ENCODE results near the gene THRA.
"Not testable (repeated sequence)": the region's sequence is repeated elsewhere in the genome, so short reads cannot be mapped to it uniquely, and the experiment has no call there.

The THRA gene

DNA sequence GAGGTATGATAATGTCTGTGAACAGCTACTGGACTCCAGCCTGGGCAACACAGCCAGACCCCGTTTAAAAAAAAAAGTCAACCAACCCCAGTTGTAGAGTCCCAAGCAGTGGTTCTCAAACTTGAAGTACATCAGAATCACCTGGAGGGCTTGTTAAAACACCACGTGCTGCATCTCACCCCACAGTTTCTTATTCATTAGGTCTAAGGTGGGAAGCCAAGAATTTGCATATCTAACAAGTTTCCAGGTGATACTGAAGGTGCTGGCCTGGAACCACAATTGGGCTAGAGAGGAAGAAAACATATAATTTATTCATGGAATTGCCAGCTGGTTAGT lies 52.3 kb downstream of the THRA start:
- Mint-ChIP-seq H3K27me3 (peaks cover 2% of the 10 kb centered on the region), H3K4me3 (no peak overlapping the region), H3K9me3 (no peaks in the 10 kb centered on the region), H3K27ac (no peak overlapping the region), H3K4me1 (peaks cover 42% of the 10 kb centered on the region), H3K36me3 (ENCODE audit: low read depth) (no peaks in the 10 kb centered on the region)
- no peak for DNase-seq
- ATAC-seq = no peak

- Mint-ChIP-seq H3K4me3 (peak within 1 kb of the TSS; percentile 89), H3K27me3 (no peaks in the 10 kb centered on the region), H3K36me3 (ENCODE audit: low read depth) (peaks cover 22% of the 10 kb centered on the region), H3K9me3 (no peaks in the 10 kb centered on the region), H3K27ac (peak within 1 kb of the TSS; percentile 79), H3K4me1 (peaks cover 29% of the 10 kb centered on the region)
- peak; percentile 51 for ATAC-seq
- DNase-seq = peak; percentile 89
Observed at GRCh38 chr17:40121181-40122135, 58.7 kb downstream of the THRA start, which contains the start of gene MSL1. Gene MSL1 (plus strand): TSS chr17:40121971. CDS start chr17:40122613, 642 bp downstream.

DNA sequence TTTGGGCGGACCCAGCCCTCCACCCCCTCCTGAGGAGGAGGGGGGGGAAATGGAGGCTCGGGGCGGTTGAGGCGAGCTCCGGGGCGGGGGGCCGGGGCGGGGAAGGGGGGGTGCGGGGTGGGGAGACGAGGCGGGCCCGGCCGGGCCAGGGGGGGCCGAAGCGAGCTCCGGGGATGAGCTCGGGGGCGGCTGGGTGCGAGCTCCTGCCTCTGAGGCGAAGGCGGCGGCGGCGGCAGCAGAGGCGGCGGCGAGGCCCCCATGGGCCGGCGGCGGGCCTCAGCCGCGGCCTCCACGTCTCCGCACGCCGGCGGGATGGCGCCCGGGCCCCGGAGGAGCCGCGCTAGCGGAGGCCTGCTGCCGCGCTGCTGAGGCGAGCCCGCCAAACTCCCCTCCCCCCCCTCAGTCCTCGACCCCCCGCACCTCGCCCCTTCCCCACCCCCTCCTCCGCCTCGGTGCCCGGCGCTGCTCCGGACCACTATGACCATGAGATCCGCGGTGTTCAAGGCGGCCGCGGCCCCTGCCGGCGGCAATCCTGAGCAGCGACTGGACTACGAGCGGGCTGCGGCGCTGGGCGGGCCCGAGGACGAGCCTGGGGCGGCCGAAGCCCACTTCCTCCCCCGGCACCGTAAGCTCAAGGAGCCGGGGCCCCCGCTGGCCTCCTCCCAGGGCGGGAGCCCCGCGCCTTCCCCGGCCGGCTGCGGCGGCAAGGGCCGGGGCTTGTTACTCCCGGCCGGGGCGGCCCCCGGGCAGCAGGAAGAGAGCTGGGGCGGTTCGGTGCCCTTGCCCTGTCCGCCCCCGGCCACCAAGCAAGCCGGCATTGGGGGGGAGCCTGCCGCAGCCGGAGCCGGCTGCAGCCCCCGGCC lies 59.6 kb downstream of the THRA start:
- no peaks in the 10 kb centered on the region for H3K27me3 Mint-ChIP-seq
- H3K4me1 Mint-ChIP-seq = peaks cover 31% of the 10 kb centered on the region
- DNase-seq (peak; percentile 53), ATAC-seq (peak; percentile 22)
- peaks cover 26% of the 10 kb centered on the region for H3K36me3 Mint-ChIP-seq (ENCODE audit: low read depth)
- no peak overlapping the region for H3K27ac Mint-ChIP-seq
- no peaks in the 10 kb centered on the region for H3K9me3 Mint-ChIP-seq
- peak overlapping the region; percentile 89 for H3K4me3 Mint-ChIP-seq

GRCh38 chr17:40122999-40123810 lies 60.4 kb downstream of the THRA start:
- Mint-ChIP-seq H3K4me1 (peaks cover 30% of the 10 kb centered on the region), H3K27me3 (no peaks in the 10 kb centered on the region), H3K4me3 (peak overlapping the region; percentile 89), H3K27ac (peak overlapping the region; percentile 81), H3K36me3 (ENCODE audit: low read depth) (peaks cover 32% of the 10 kb centered on the region), H3K9me3 (no peaks in the 10 kb centered on the region)
- ATAC-seq = peak; percentile 39
- DNase-seq = peak; percentile 66

GRCh38 chr17:40123811-40124114 lies 61.0 kb downstream of the THRA start:
- H3K4me3 Mint-ChIP-seq = peak overlapping the region; percentile 89
- no peak for ATAC-seq
- DNase-seq = no peak
- H3K4me1 Mint-ChIP-seq = peaks cover 27% of the 10 kb centered on the region
- no peaks in the 10 kb centered on the region for H3K27me3 Mint-ChIP-seq
- no peaks in the 10 kb centered on the region for H3K9me3 Mint-ChIP-seq
- H3K36me3 Mint-ChIP-seq (ENCODE audit: low read depth) = peaks cover 32% of the 10 kb centered on the region
- H3K27ac Mint-ChIP-seq = peak overlapping the region; percentile 81

- H3K36me3 Mint-ChIP-seq (ENCODE audit: low read depth) = peaks cover 39% of the 10 kb centered on the region
- H3K27ac Mint-ChIP-seq = peak overlapping the region; percentile 59
- no peaks in the 10 kb centered on the region for H3K27me3 Mint-ChIP-seq
- DNase-seq (no peak), ATAC-seq (no peak)
- H3K9me3 Mint-ChIP-seq = no peaks in the 10 kb centered on the region
- peaks cover 27% of the 10 kb centered on the region for H3K4me1 Mint-ChIP-seq
- peak overlapping the region; percentile 89 for H3K4me3 Mint-ChIP-seq
Observed at GRCh38 chr17:40124279-40125141, 61.7 kb downstream of the THRA start.

DNA sequence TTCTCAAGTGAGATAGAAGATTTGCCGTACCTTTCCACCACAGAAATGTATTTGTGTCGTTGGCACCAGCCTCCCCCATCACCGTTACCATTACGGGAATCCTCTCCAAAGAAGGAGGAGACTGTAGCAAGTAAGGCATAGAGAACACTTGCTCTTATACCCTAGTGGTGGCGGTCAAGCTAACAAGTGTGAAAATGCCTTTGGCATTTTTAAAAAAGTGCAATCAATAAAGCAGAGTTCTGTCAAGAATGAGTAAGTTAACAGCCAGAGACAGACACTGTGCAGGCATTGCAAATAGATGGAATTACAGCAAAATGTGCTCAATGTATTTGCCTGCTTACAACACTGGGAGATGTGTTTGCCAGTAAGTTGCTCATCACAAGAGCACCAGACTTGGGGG lies 66.7 kb downstream of the THRA start:
- no peak overlapping the region for H3K27ac Mint-ChIP-seq
- peaks cover 73% of the 10 kb centered on the region for H3K36me3 Mint-ChIP-seq (ENCODE audit: low read depth)
- ATAC-seq = no peak
- no peaks in the 10 kb centered on the region for H3K27me3 Mint-ChIP-seq
- H3K4me3 Mint-ChIP-seq = no peak overlapping the region
- no peaks in the 10 kb centered on the region for H3K9me3 Mint-ChIP-seq
- peaks cover 14% of the 10 kb centered on the region for H3K4me1 Mint-ChIP-seq
- DNase-seq = no peak

GRCh38 chr17:40130352-40131042 lies 67.7 kb downstream of the THRA start:
- no peak overlapping the region for H3K27ac Mint-ChIP-seq
- peaks cover 77% of the 10 kb centered on the region for H3K36me3 Mint-ChIP-seq (ENCODE audit: low read depth)
- ATAC-seq (no peak), DNase-seq (no peak)
- no peaks in the 10 kb centered on the region for H3K9me3 Mint-ChIP-seq
- H3K4me1 Mint-ChIP-seq = peaks cover 9% of the 10 kb centered on the region
- H3K4me3 Mint-ChIP-seq = no peak overlapping the region
- H3K27me3 Mint-ChIP-seq = no peaks in the 10 kb centered on the region

GRCh38 chr17:40134184-40134583 lies 71.4 kb downstream of the THRA start:
- peaks cover 61% of the 10 kb centered on the region for H3K36me3 Mint-ChIP-seq (ENCODE audit: low read depth)
- no peaks in the 10 kb centered on the region for H3K27me3 Mint-ChIP-seq
- no peak overlapping the region for H3K27ac Mint-ChIP-seq
- peaks cover 18% of the 10 kb centered on the region for H3K4me1 Mint-ChIP-seq
- no peak for DNase-seq
- no peak overlapping the region for H3K4me3 Mint-ChIP-seq
- no peak for ATAC-seq
- H3K9me3 Mint-ChIP-seq = no peaks in the 10 kb centered on the region

- no peak overlapping the region for H3K4me3 Mint-ChIP-seq
- no peaks in the 10 kb centered on the region for H3K27me3 Mint-ChIP-seq
- ATAC-seq (no peak), DNase-seq (no peak)
- H3K9me3 Mint-ChIP-seq = no peaks in the 10 kb centered on the region
- H3K36me3 Mint-ChIP-seq (ENCODE audit: low read depth) = peaks cover 48% of the 10 kb centered on the region
- peak overlapping the region; percentile 36 for H3K27ac Mint-ChIP-seq
- H3K4me1 Mint-ChIP-seq = peaks cover 24% of the 10 kb centered on the region
Observed at GRCh38 chr17:40135817-40136216, 73.1 kb downstream of the THRA start.

- H3K4me1 Mint-ChIP-seq = peaks cover 38% of the 10 kb centered on the region
- H3K9me3 Mint-ChIP-seq = no peaks in the 10 kb centered on the region
- DNase-seq = peak; percentile 19
- no peak for ATAC-seq
- H3K36me3 Mint-ChIP-seq (ENCODE audit: low read depth) = peaks cover 30% of the 10 kb centered on the region
- H3K27ac Mint-ChIP-seq = peak overlapping the region; percentile 93
- H3K27me3 Mint-ChIP-seq = no peaks in the 10 kb centered on the region
- peak overlapping the region; percentile 86 for H3K4me3 Mint-ChIP-seq
Observed at GRCh38 chr17:40139566-40140058, 76.8 kb downstream of the THRA start.

GRCh38 chr17:40143166-40143565 lies 80.4 kb downstream of the THRA start:
- H3K4me1 Mint-ChIP-seq = peaks cover 42% of the 10 kb centered on the region

More at GRCh38 chr17:40143166-40143565, 80.4 kb downstream of the THRA start:
- H3K27ac Mint-ChIP-seq, H3K27me3 Mint-ChIP-seq, H3K4me3 Mint-ChIP-seq, DNase-seq, H3K9me3 Mint-ChIP-seq, ATAC-seq: not testable (repeated sequence)
- H3K36me3 Mint-ChIP-seq (ENCODE audit: low read depth) = peaks cover 38% of the 10 kb centered on the region

Measured in activated naive CD8-positive, alpha-beta T cell treated with anti-CD3 and anti-CD28 coated beads, Interleukin-2, amount 50 U/mL, for 24 hours (primary cell).